HCT116 (cell line): ENCODE measurements around the gene AMOTL1. TPM values are rescaled to one million over a fixed set of nuclear protein-coding genes. Genes with fewer than 3 reads are reported as not detected.

Source experiments
- ATAC-seq: fragments of 200-7000 bp; cut with Tn5 transposase; 2 replicates; pipeline ENCODE4 v1.9.1; 2020; ENCODE audit warnings: mild to moderate bottlenecking, moderate library complexity
- BruUV-seq: library from RNA; stranded (reverse); fragments of 400-500 nt; replicated peaks from 2 replicates; lab custom pipeline; 2021; lab: Mats Ljungman, UMichigan
- CTCF ChIA-PET: fragments of 300-600 bp; sonication (Branson Sonifier 250); formaldehyde crosslinking; loops from one replicate; lab custom pipeline; 2021; ENCODE audit warnings: antibody characterized with exemption; lab: Charles Lee
- POLR2A ChIA-PET: fragments of 300-600, 350-600 bp; sonication (Branson Sonifier 250); formaldehyde crosslinking; loops from one replicate; lab custom pipeline; 2021; ENCODE audit warnings: antibody characterized with exemption; lab: Charles Lee
- RAD21 ChIA-PET, 2 experiments: fragments of 300-600 bp; sonication (Branson Sonifier 250); formaldehyde crosslinking; loops; one replicate each; lab custom pipeline; 2023; ENCODE audit warnings: low total read pairs in 2 of 2; ENCODE audit not compliant: uncharacterized antibody in 2 of 2, unreplicated experiment in 2 of 2, low non-redundant PET in 1 of 2; lab: Charles Lee
- DNase-seq: peaks from one replicate; pipeline ENCODE4 v3.0.0-alpha.2; 2010; ENCODE audit warnings: low read depth, low spot score
- H2AFZ ChIP-seq: fragments of 200-600 bp; shearing (Covaris generic), sonication (generic); 2 replicates; pipeline ENCODE4 v1.6.1; 2017; ENCODE audit warnings: low read depth, mixed run types, mixed read lengths, antibody characterized with exemption, low read length; ENCODE audit not compliant: poor library complexity, severe bottlenecking
- H3K27ac ChIP-seq: 2 replicates; pipeline ENCODE4 v1.5.1; 2012; ENCODE audit warnings: low read depth, low read length
- H3K27me3 ChIP-seq: fragments of 200-600 bp; sonication (generic); 2 replicates; pipeline ENCODE4 v1.6.1; 2016; ENCODE audit warnings: mixed run types, low read length, mixed read lengths; ENCODE audit not compliant: insufficient read depth
- H3K36me3 ChIP-seq, 2 experiments: fragments of 200-500 bp in 1 of 2; fragments of 200-600 bp in 1 of 2; sonication (Bioruptor generic) in 1 of 2; sonication (generic) in 1 of 2; 2 replicates each; pipeline versions ENCODE4 v1.5.1 to v1.6.1; 2014 to 2016; ENCODE audit warnings: low read length in 2 of 2, inconsistent platforms in 1 of 2, mixed read lengths in 1 of 2, mixed run types in 1 of 2; ENCODE audit not compliant: insufficient read depth in 2 of 2, control insufficient read depth in 1 of 2
- H3K4me1 ChIP-seq, 2 experiments: fragments of 200-600 bp in 1 of 2; sonication (generic) in 1 of 2; 2 replicates each; pipeline versions ENCODE4 v1.5.1 to v1.6.1; 2012 to 2017; ENCODE audit warnings: low read length in 2 of 2, inconsistent platforms in 1 of 2, mild to moderate bottlenecking in 1 of 2, mixed read lengths in 1 of 2, mixed run types in 1 of 2, moderate library complexity in 1 of 2; ENCODE audit not compliant: insufficient read depth in 2 of 2, control insufficient read depth in 1 of 2
- H3K4me2 ChIP-seq: fragments of 200-600 bp; sonication (generic); 2 replicates; pipeline ENCODE4 v1.6.1; 2017; ENCODE audit warnings: mixed run types, low read length, mixed read lengths
- H3K4me3 ChIP-seq, 2 experiments: fragments of 200-600 bp in 1 of 2; sonication (generic) in 1 of 2; replicated peaks in 1 of 2; 2 replicates each; pipeline ENCODE4 v1.5.1; 2011 to 2016; ENCODE audit warnings: low read length in 2 of 2, control low read depth in 1 of 2, low read depth in 1 of 2, mild to moderate bottlenecking in 1 of 2, mixed read lengths in 1 of 2, mixed run types in 1 of 2
- H3K79me2 ChIP-seq: fragments of 200-600 bp; sonication (generic); 2 replicates; pipeline ENCODE4 v1.6.1; 2017; ENCODE audit warnings: mild to moderate bottlenecking, mixed run types, low read length, moderate library complexity, mixed read lengths; ENCODE audit not compliant: insufficient read depth
- H3K9ac ChIP-seq: fragments of 200-600 bp; sonication (generic); 2 replicates; pipeline ENCODE4 v1.6.1; 2016; ENCODE audit warnings: low read length, mixed read lengths
- H3K9me2 ChIP-seq: fragments of 200-600 bp; sonication (generic), shearing (Covaris generic); 2 replicates; pipeline ENCODE4 v1.6.1; 2017; ENCODE audit warnings: mixed run types, mild to moderate bottlenecking, moderate library complexity; ENCODE audit not compliant: insufficient read depth
- H3K9me3 ChIP-seq, 2 experiments: fragments of 200-500 bp in 1 of 2; fragments of 200-600 bp in 1 of 2; sonication (Bioruptor generic) in 1 of 2; sonication (generic) in 1 of 2; 2 replicates each; pipeline ENCODE4 v1.6.1; 2014 to 2017; ENCODE audit warnings: low read length in 2 of 2, mixed read lengths in 2 of 2, inconsistent platforms in 1 of 2, low read depth in 1 of 2, mild to moderate bottlenecking in 1 of 2, mixed run types in 1 of 2, moderate library complexity in 1 of 2; ENCODE audit not compliant: control insufficient read depth in 1 of 2, insufficient read depth in 1 of 2
- H4K20me1 ChIP-seq: fragments of 200-600 bp; sonication (generic), shearing (Covaris generic); 2 replicates; pipeline ENCODE4 v1.6.1; 2017; ENCODE audit warnings: mixed run types, mild to moderate bottlenecking, moderate library complexity; ENCODE audit not compliant: insufficient read depth
- CBX3 ChIP-seq: IDR thresholded peaks from 2 replicates; pipeline ENCODE4 v1.6.1; 2012; ENCODE audit warnings: low read depth
- CEBPB ChIP-seq: IDR thresholded peaks from 2 replicates; pipeline ENCODE4 v1.6.1; 2012; ENCODE audit warnings: low read depth
- ELF1 ChIP-seq: IDR thresholded peaks from 2 replicates; pipeline ENCODE4 v1.6.1; 2012; ENCODE audit warnings: low read depth, borderline replicate concordance
- EZH2 ChIP-seq: fragments of 200-600 bp; sonication (generic); IDR thresholded peaks from 2 replicates; pipeline ENCODE4 v1.6.1; 2017; ENCODE audit warnings: antibody characterized with exemption, mixed run types
- POLR2AphosphoS5 ChIP-seq: IDR thresholded peaks from 2 replicates; pipeline ENCODE4 v1.6.1; 2011; ENCODE audit warnings: mild to moderate bottlenecking, low read depth, low read length, moderate library complexity
- RAD21 ChIP-seq: IDR thresholded peaks from 2 replicates; pipeline ENCODE4 v1.6.1; 2012; ENCODE audit warnings: low read depth, mild to moderate bottlenecking
- ZNF274 ChIP-seq: fragments of 200-500 bp; sonication (Bioruptor generic); IDR thresholded peaks from 2 replicates; pipeline ENCODE4 v1.6.1; 2014; ENCODE audit warnings: mild to moderate bottlenecking, low read depth, low read length, inconsistent platforms
- intact Hi-C: fragments of 100-400 bp; cut with micrococcal nuclease; formaldehyde crosslinking; loops from 2 replicates; pipeline ENCODE4 v1.10.0; 2022
- total RNA-seq: library from RNA; stranded (reverse); gene quantifications from one replicate; pipeline ENCODE4 v1.2.1, GENCODE V29; 2021; ENCODE audit not compliant: unreplicated experiment
- TF ChIP-seq, protein P1 (sequence below), 3 experiments: fragments of 200-600 bp in 1 of 3; sonication (generic) in 1 of 3; IDR thresholded peaks in 2 of 3; conservative IDR thresholded peaks in 1 of 3; 2 replicates each; pipeline ENCODE4 v1.5.1; 2012 to 2017; ENCODE audit warnings: low read depth in 2 of 3, low read length in 2 of 3, antibody characterized with exemption in 1 of 3, borderline replicate concordance in 1 of 3, control low read depth in 1 of 3, mild to moderate bottlenecking in 1 of 3, mixed read lengths in 1 of 3, mixed run types in 1 of 3, moderate library complexity in 1 of 3; ENCODE audit not compliant: insufficient read depth in 1 of 3
- TF ChIP-seq, protein P2 (sequence below): IDR thresholded peaks from 2 replicates; pipeline ENCODE4 v1.6.1; 2012
- TF ChIP-seq, protein P3 (sequence below): IDR thresholded peaks from 2 replicates; pipeline ENCODE4 v1.6.1; 2011; ENCODE audit warnings: mild to moderate bottlenecking, low read length, moderate library complexity; ENCODE audit not compliant: insufficient replicate concordance; ENCODE audit errors: extremely low read depth
- TF ChIP-seq, protein P4 (sequence below): IDR thresholded peaks from 2 replicates; pipeline ENCODE4 v1.6.1; 2012

AMOTL1 gene
- total RNA-seq, 1 experiment from 2014 or later, result 27.6 TPM

DNA sequence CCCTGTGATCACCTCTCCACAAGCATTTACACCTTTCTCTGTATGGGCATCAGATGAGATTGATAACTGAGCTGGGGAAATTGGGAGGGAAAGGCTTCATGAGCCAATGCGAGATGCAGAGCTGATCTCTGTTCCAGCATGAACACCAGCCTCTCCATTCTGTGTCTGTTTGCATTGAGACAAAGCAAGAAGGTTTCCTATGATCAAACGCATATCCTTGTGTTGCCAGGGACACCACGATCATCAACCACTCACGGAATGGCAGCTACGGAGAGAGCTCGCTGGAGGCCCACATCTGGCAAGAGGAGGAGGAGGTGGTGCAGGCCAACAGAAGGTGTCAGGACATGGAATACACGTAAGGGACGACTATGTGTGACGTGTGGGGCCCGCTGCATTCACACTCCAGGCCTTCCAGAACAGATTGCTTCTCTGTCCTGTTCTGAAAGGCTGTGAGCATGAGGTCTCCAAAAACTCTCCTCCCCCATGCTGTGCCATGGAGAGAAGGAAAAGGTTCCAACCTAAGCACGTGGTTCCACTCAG lies 96.4 kb downstream of the AMOTL1 start:
- no peak for DNase-seq
- Histone ChIP-seq H3K4me2 (no peak overlapping the region), H3K9me2 (no peaks in the 10 kb centered on the region), H3K27me3 (no peaks in the 10 kb centered on the region), H3K4me1 (no peaks in the 10 kb centered on the region), H3K9ac (no peak overlapping the region), H3K79me2 (no peaks in the 10 kb centered on the region), H3K9me3 (no peaks in the 10 kb centered on the region), H3K4me3 (no peak overlapping the region), H2AFZ (no peak overlapping the region), H3K36me3 (no peaks in the 10 kb centered on the region; a peak in 2 of 4 replicates), H3K27ac (no peak overlapping the region), H4K20me1 (no peaks in the 10 kb centered on the region)
- ChIA-PET POLR2A (no interaction called here), CTCF (interaction anchor here (2.5 kb wide), 1 partner anchor 9 kb away, joined by 7 read pairs; no protein-coding TSS in a partner anchor), RAD21 (no interaction called here)
- BruUV-seq, result no TSS peak
- intact Hi-C loops, result no loop called here
- TF ChIP-seq, protein P1, sequence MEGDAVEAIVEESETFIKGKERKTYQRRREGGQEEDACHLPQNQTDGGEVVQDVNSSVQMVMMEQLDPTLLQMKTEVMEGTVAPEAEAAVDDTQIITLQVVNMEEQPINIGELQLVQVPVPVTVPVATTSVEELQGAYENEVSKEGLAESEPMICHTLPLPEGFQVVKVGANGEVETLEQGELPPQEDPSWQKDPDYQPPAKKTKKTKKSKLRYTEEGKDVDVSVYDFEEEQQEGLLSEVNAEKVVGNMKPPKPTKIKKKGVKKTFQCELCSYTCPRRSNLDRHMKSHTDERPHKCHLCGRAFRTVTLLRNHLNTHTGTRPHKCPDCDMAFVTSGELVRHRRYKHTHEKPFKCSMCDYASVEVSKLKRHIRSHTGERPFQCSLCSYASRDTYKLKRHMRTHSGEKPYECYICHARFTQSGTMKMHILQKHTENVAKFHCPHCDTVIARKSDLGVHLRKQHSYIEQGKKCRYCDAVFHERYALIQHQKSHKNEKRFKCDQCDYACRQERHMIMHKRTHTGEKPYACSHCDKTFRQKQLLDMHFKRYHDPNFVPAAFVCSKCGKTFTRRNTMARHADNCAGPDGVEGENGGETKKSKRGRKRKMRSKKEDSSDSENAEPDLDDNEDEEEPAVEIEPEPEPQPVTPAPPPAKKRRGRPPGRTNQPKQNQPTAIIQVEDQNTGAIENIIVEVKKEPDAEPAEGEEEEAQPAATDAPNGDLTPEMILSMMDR (IDR thresholded peaks at IDR 0.05 in 2 of 3, conservative IDR thresholded peaks at IDR 0.05 in 1 of 3; ENCODE audit: borderline replicate concordance in 1 of 3, insufficient read depth in 1 of 3, low read depth in 2 of 3, low read length in 2 of 3), result no peak
- no peak for TF ChIP-seq ELF1
- no peak for TF ChIP-seq POLR2AphosphoS5
- TF ChIP-seq, protein P2, sequence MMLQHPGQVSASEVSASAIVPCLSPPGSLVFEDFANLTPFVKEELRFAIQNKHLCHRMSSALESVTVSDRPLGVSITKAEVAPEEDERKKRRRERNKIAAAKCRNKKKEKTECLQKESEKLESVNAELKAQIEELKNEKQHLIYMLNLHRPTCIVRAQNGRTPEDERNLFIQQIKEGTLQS, result no peak
- no peak for TF ChIP-seq RAD21
- TF ChIP-seq, protein P3, sequence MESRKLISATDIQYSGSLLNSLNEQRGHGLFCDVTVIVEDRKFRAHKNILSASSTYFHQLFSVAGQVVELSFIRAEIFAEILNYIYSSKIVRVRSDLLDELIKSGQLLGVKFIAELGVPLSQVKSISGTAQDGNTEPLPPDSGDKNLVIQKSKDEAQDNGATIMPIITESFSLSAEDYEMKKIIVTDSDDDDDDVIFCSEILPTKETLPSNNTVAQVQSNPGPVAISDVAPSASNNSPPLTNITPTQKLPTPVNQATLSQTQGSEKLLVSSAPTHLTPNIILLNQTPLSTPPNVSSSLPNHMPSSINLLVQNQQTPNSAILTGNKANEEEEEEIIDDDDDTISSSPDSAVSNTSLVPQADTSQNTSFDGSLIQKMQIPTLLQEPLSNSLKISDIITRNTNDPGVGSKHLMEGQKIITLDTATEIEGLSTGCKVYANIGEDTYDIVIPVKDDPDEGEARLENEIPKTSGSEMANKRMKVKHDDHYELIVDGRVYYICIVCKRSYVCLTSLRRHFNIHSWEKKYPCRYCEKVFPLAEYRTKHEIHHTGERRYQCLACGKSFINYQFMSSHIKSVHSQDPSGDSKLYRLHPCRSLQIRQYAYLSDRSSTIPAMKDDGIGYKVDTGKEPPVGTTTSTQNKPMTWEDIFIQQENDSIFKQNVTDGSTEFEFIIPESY, result no peak
- TF ChIP-seq, protein P4, sequence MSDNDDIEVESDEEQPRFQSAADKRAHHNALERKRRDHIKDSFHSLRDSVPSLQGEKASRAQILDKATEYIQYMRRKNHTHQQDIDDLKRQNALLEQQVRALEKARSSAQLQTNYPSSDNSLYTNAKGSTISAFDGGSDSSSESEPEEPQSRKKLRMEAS, result no peak
- TF ChIP-seq CBX3, result no peak
- TF ChIP-seq ZNF274, result no peak
- TF ChIP-seq CEBPB, result no peak
- no peak for TF ChIP-seq EZH2
- no peak for ATAC-seq
